Measurements from ENCODE around the gene NUP42. TPM values are rescaled to one million over a fixed set of nuclear protein-coding genes. Genes with fewer than 3 reads are reported as not detected.

The NUP42 gene, protein sequence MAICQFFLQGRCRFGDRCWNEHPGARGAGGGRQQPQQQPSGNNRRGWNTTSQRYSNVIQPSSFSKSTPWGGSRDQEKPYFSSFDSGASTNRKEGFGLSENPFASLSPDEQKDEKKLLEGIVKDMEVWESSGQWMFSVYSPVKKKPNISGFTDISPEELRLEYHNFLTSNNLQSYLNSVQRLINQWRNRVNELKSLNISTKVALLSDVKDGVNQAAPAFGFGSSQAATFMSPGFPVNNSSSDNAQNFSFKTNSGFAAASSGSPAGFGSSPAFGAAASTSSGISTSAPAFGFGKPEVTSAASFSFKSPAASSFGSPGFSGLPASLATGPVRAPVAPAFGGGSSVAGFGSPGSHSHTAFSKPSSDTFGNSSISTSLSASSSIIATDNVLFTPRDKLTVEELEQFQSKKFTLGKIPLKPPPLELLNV
- 14.6 and 15.7 TPM in 2 replicates for total RNA-seq

DNA sequence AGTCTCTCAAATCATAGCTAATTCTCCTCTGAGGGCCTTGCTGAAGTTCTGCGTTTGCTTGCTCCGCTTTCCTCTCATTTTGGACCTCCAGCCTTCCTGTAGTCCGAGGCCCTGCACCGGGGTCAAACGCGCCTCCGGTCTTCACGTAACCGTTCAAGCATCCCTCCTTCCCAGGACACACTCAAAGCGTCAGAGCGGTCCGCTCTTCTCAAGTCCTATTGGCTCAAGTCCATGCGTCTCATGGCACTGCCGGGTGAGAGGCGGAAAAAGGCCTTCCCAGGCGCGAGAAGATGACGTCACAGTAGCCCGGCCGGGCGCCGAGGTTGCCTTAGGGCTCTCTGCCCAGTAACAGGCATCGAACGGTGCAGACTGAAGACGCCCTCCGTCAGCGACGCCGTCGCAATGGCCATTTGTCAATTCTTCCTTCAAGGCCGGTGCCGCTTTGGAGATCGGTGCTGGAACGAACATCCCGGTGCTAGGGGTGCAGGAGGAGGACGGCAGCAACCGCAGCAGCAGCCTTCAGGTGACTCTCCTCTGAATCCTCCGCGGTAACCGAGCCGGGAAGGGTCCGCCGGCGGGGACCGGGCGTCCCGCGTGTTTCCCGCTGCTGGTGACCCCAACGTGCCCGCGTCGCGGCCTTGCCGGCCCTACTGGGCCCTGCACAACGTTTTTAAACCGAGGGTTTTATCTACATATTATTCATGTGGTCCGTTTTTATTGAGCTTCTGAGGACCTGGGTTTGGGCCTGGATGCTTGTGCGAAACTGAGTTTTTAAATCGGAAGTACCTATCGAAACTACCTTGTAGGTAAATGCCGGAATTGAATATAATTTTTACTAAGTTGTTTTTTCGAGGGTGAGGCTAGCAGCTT lies at the start of gene NUP42:
Gene NUP42, plus strand, starts transcription at position 365 of the 870 bp plus-strand sequence. Its CDS starts 38 bp downstream, at position 403.

DNA sequence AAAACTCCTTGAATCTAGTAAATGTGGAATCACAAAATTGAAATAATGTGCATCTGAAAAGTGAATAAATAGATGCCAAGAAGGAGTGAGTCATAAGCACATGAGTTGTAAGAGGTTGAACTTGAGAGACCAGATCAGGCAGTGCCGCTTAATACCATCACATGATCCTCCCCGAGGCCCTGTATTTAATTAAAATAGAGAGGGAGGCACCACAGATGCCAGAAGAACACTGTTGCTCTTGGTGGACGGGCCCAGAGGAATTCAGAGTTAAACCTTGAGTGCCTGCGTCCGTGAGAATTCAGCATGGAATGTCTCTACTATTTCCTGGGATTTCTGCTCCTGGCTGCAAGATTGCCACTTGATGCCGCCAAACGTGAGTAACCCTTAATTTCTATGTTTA lies 64.7 kb downstream of the NUP42 start, which contains the start of gene GPNMB:
Gene GPNMB, plus strand, starts transcription at position 221 of the 400 bp plus-strand sequence. Its CDS starts 83 bp downstream, at position 304.

Other genes starting within 250 kb of the NUP42 start
- gene HYCC1, start 167.9 kb upstream of the NUP42 start, total RNA-seq = 76.6 and 108 TPM in 2 replicates
- 18.5 and 22.1 TPM in 2 replicates for gene KLHL7, start 76.3 kb upstream of the NUP42 start, total RNA-seq
- gene GPNMB, start 64.7 kb downstream of the NUP42 start, total RNA-seq = 196 and 209 TPM in 2 replicates
- gene MALSU1, start 117.3 kb downstream of the NUP42 start, total RNA-seq = 66.0 and 73.8 TPM in 2 replicates